Right renal pelvis (tissue), 4 donors: ENCODE results near the gene SLC1A4. TPM values are rescaled to one million over a fixed set of nuclear protein-coding genes. Genes with fewer than 3 reads are reported as not detected.
"Not testable (repeated sequence)": the region's sequence is repeated elsewhere in the genome, so short reads cannot be mapped to it uniquely, and the experiment has no call there.

Experiments
- DNase-seq, 4 donors: peaks; one replicate each; pipeline ENCODE4 v3.0.0-alpha.2; 2013; ENCODE audit warnings: low read depth in 4 of 4, low spot score in 3 of 4, missing footprints in 1 of 4
- polyA plus RNA-seq, 4 donors: library from polyadenylated mRNA; unstranded; fragments of 120-200 nt; gene quantifications; one replicate each; pipeline ENCODE4 v1.2.1, GENCODE V29; 2013; ENCODE audit not compliant: insufficient read length in 4 of 4

SLC1A4 gene
- polyA plus RNA-seq, 4 donors = 6.2 to 9.2 (median 7.5) TPM

DNA sequence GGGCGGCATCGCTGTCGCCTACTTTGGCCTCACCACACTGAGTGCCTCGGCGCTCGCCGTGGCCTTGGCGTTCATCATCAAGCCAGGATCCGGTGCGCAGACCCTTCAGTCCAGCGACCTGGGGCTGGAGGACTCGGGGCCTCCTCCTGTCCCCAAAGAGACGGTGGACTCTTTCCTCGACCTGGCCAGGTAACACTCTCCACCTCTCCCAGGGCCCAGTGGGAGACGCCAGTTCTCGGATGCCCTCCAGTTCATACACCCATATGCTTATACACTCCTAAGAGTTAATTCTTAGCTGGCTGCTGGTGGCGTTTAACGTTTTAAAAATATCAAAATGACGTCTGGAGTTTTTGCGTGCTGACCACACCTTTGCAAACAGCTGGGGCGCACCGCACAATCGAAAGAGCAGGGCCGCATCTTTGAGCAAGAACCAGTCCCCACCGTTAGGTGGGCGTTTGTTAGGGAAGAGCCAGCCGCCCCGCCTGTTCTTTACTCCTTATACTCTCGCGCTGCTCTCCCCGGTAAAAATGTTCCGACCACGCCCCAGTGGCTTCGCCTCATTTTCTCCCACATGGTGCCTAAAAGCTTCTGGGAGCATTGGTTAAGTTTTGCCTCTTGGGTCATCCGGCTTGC, 899 bp downstream of the SLC1A4 start:
- no peak for DNase-seq

DNA sequence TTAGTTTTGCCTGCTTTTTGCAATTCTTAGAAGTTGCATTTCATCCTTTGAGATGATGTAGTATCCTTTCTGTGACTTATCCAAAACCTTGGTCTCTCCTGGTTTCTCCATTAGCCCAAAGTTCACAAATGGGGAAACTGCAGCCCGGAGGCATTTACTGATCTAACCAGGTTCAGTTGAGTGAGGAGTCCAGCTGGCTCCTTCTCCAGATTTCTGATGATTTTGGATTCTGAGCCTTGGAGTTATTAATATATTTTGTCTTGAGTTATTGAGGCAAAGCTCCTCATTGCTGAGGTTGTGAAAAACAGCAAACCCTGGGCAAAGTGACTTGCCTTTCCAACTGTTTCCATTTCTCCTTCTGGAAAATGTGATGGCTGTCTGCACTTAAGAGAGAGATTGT, 1.7 kb downstream of the SLC1A4 start:
- DNase-seq = no peak

DNA sequence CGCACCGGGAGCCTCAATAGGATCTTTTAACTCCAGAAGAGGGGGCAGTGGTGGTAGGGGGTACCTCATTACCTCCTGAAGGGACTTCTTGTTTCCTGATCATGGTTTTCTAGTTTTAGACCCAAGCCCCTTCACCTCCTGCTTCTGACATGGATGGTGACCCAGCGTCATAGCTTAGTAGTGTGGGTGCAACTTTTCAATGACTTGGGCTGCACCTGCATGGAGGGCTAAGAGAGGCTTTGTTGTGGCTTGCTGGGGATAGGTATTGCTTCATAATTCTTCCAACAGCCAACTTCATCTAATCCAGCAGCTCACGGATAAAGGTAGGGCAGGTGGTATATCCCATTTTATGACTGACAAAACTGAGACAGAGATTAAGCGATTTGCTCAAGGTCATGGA, 3.0 kb downstream of the SLC1A4 start:
- no peak for DNase-seq

DNA sequence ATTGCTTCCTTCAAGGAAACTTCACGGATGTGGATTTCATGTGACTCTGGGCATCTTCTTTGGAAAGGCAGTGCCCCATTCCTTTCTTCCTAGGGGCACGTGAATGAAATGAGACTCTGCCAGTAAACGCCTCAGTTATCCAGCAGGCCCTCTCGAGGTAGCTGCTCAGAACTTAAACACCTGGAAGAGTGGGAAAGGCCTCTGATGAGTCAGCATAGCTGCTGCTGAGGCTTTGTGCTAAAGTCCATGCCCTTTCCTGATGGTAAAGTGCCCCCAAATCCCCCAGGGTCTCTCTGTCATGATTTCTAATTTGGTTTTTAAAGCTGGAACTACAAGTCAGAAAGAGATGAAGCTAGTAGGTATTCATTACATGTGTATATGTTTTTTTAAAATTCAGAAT, 3.8 kb downstream of the SLC1A4 start:
- no peak for DNase-seq

DNA sequence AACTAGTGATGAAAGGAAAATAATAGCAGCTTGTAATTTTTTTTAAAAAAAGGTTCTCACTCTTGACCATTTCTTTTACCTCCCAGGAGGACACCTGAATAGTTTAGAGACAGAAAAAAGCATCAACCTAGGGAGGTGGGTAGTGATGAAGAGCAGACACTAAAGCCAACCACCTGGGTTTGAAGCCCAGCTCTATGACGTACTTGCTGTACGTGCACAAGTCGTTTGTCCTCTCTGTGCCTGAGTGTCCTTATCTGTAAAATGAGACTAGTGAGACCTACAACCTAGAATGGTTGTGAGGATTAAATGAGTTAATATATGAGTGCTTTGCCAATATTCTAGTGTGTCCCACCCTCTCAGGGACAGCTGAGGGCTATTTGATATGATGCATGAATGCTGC, 5.8 kb downstream of the SLC1A4 start:
- DNase-seq = no peak

DNA sequence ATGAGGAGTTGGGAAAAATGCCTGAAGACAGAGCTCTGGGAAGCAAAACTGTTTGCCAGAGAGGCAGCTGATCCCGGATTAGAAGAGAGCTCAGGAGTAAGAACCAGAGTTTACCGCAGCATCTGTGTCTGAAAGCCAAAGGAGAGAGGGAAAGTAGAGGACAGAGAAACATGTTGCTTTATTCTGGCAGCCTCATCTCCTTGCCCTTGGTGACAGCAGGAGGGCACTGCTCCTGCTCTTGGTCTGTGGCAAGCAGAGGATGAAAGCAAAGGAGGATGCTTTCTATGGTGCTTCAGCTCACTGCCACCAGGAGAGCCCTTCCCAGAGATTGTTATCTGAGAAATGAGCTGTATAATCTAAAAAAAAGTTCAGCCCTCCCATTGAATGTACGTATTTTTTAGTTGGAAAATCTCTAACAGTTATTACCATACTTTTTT, 7.7 kb downstream of the SLC1A4 start:
- DNase-seq = no peak

DNA sequence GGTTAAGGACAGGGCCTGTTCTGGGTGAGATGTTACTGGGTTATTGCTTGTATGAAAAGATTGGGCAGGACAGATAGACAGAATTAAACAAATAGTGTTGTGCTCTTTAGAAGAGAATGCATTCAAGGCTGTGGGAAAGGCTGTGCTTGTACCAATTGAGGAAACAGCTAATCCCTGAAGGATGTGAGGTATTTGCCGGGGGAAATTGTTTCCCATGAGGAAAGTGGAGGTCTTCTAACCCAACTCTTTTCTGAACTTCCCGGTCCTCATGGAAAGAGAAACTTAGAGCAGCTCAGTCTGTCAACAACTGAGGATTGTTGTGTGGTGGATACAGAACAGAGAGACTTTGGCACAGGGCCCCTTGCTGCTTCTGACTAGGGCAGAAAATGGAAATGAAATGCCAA, 9.5 kb downstream of the SLC1A4 start:
- DNase-seq = no peak

DNA sequence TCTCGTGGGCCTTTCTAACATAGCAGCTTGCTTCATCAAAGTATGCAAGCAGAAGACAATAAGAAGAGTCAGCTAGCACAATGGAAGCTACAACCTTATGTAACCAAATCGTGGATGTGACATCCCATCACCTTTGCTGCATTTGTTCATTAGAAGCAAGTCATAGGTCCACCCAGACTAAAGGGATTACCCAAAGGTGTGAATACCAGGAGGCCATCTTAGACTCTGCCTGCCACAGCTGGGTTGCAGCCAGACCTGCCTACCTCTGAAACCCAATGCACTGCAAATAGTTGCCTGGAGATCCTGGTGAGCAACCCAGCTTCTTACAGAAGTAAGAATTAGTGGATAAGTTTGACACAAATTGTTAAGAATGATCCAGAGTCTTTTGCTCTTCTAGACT, 10.6 kb downstream of the SLC1A4 start:
- no peak for DNase-seq

DNA sequence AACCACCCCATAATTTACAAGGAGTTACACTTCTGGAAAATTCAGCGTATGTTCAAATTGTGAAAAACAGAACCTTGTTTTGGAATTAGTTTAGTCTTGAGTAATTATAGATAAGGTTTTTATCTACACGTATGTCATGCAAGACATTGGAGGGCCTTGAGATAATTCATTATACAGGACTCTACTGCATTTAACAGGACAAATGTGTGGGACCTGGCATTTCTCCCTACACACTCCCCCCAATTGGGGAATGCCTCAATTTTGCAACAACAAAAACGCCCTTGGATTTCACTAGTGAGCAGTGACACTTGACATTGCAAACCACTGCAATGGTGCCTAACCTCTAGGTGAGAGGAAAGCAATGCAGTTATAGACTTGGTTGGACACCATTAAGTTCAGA, 11.4 kb downstream of the SLC1A4 start:
- DNase-seq = no peak

DNA sequence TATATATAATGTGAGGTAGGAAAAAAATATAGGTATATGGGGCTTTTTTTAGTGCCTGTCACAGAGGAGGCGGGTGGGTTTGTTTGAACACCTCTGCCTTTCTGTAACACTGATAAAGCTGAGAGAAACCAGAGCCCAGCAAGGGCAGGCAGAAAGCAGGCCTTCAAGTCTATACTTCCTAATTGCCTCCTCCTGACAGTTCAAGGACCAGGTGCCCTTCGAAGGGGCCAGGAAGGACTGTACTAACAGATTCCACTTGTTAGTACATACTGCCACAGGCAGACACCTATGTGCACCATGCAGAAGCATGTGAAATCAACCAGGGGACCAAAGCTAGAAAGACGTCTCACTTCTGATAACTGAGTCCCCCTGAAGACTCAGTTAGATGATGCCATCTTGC, 13.8 kb downstream of the SLC1A4 start:
- DNase-seq = no peak

DNA sequence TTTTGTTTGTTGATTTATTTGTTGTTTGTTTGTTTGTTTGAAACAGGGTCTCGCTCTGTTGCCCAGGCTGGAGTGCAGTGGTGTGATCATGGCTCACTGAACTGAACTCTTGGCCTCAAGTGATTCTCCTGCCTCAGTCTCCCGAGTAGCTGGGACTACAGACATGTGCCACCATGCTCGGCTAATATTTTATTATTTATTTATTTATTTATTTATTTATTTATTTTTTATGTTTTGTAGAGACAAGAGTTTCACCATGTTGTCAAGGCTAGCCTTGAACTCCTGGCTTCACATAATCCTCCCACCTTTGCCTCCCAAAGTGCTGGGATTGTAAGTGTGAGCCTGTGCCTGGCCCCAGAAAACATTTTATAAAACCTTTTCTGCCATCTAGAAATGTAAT, 15.0 kb downstream of the SLC1A4 start:
- not testable (repeated sequence) for DNase-seq

DNA sequence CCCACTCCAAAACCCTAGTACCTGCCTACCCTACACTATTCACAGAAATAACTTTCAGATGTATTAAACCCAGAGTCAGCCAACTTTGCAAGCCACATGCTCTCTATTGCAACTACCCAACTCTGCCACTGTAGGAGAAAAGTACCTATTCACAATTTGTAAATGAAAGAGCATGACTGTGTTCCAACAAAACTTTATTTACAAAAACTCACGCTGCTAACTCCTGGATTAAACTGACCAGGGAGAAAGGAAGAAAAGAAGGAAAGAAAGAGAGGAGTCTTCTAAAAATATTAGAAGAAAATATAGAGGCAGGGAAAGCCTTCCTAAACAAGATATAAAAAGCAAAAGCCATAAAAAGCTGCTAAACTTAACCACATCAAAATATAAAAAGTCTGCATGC, 24.6 kb downstream of the SLC1A4 start:
- DNase-seq = no peak

DNA sequence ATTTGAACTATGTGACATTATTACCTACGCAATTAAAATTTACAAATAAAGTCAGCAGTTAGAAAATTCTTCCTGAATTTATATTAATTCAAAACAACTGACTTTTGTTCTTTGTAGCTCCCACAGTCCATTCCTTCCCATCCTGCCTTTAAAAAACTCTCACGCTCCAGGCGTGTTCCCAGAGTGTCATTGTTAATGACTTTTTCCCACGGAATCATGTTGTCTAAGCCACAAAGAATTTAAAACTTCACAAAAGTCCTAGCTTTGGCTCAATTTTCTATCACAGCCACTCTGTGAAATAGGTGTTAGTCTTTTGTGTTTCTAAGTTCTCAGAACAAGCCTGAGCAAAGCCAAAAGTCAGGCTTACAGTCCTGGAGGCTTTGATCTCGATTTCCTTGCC, 26.5 kb downstream of the SLC1A4 start:
- DNase-seq = no peak

DNA sequence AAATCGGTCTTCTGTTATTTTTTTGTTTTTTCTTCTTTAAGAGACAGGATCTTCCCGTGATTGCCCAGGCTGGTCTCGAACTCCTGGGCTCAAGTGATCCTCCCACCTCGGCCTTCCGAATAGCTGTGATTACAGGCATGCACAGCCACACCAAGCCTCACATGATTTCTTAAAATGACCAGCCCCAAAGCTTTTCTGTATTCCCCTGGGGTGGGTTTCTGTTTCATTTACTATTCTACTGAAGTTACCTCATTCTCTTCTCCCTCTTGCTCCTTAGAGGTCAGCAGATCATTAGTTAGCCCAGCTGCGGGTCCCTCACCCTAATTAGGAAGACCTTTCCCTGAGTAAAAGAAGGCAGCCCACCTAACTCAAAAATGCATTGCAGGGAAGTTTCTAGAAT, 27.6 kb downstream of the SLC1A4 start:
- no peak for DNase-seq

DNA sequence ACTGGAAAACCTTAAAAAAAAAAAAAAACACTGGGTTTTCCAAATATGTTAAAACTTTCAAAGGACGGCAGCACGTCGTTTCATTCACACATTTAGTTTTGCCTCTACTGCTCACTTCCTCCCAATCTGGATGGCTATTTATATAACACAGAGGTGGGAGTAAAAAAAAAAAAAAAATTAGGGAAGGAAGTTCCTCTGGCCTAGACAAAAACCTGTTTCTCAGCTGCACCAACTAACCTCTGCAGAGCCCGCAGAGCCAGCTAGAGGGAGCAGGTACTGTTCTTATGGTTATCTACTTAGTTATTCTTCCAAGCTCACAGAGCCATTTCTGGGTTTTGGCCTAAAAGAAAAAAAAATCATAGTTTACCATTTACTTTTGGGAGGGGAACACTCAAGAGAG, 28.1 kb downstream of the SLC1A4 start:
- no peak for DNase-seq

DNA sequence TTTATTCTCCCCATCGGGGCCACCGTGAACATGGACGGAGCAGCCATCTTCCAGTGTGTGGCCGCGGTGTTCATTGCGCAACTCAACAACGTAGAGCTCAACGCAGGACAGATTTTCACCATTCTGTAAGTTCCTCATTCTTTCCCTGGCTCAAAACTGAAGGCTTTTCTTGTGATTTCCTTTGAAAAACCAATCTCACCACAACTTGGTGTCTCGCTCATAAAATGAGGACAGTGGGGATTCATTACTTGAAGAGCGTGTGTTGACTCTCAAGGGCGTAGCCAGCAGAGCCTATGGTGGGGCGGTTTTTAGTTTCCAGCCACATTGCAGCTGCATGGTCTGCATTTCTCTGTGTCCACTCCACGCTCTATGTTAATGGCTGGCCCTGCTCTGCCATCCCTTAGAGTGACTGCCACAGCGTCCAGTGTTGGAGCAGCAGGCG, 29.0 kb downstream of the SLC1A4 start:
- no peak for DNase-seq

DNA sequence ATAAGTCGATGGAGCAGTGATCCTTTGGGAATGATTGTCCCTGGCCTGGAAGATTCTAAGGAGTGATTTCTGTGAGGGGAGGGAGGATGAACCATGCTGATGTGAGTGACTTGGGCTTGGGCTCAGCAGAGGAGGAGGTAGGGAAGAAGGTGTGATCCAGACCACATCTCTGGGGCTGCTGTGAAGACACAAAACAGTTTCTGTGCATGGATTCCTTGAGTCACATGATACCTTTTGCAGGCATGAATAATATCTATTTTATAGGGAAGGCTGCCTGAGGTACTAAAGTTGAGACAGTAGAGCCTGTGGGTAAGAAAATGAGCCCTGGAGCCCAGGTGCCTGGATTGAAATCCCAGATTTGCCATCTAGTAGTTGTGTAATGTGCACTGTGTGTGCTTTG, 29.8 kb downstream of the SLC1A4 start:
- no peak for DNase-seq

DNA sequence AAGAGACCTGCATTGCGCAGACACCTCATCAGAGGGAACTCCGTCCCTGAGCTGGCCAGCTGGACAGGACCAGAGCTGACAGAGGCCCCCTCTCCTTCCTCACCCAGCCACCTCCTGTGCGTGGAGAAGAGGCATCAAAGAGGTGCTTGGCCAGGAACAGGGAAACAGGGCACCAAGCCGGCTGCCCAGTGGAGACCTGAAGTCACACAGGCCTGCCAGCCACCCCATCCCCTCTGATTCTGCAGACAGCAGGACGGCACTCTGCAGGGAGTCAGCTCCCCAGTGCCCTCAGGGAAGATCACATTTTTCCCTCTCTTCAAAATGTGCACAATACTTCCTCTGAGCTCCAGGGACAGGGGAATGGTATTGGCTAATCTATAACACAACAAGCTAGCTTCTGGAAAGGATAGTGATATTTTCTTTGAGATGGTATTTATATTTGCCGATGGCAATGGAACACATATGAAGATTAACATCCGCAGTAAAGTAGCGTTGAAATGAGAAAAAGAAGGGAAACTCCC, 30.5 kb downstream of the SLC1A4 start:
- no peak for DNase-seq

DNA sequence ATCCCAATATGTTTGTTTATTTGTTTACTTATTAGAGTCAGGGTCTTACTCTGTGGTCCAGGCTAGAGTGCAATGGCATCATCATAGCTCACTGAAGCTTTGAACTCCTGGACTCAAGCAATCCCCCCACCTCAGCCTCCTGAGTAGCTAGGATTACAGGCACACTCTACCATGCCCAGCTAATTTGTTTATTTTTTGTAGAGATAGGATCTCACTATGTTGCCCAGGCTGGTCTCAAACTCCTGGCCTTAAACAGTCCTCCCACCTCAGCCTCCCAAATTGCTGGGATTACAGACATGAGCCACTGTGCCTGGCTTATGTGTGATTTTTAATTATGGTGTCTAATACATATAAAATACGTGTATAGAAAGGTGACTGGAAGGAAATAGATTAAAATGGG, 31.1 kb downstream of the SLC1A4 start:
- DNase-seq = not testable (repeated sequence)

DNA sequence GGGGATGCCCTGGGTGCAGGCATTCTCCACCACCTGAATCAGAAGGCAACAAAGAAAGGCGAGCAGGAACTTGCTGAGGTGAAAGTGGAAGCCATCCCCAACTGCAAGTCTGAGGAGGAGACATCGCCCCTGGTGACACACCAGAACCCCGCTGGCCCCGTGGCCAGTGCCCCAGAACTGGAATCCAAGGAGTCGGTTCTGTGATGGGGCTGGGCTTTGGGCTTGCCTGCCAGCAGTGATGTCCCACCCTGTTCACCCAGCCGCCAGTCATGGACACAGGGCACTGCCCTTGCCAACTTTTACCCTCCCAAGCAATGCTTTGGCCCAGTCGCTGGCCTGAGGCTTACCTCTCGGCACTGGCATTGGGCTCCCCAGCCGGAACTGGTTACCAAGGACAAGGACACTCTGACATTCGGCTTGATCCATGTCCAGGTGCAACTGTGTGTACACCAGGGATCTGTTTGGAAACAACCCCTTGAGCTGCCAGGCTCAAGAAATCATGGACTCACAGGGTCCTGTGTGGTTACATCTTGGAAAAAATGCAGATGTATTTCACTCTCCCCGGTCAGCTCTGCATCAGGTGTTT, 31.8 kb downstream of the SLC1A4 start:
- DNase-seq = no peak

DNA sequence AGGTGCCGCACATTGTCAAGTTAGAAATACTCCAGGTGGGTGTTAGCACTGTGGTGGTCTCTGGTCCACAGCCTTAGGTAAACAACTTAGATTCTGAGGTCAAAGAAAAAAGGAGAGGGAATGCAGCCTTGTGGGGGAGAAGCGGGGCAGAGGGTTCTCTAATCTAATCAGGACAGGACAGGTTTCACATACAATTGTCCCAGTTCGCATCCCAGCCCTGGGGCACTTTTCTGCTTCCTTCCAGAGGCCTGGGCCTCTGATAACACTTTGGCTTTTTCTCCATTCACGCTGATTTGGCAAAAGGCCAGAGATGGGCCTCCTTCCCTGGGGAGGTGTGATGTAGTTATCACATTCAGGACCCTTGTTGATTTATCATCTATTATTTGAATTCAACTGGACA, 32.5 kb downstream of the SLC1A4 start:
- no peak for DNase-seq

DNA sequence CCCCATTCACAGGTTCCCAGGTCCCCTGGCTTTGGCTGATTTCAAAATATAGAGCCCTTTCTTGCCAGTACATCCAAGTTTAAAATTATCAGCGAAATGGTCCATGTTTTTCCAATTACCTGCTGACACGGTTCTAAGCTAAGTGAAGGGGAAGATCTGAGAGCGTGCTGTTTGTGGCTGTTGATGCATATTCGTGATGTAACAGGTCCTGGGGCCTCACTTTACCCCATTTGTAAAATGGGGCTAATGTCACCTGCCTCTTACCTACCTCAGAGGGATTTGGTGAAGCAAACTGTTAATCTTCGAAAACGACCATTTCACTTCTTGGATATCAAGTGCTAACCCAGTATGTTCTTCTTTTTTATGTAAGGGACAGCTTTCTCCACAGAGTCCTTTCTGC, 33.0 kb downstream of the SLC1A4 start:
- DNase-seq = no peak

DNA sequence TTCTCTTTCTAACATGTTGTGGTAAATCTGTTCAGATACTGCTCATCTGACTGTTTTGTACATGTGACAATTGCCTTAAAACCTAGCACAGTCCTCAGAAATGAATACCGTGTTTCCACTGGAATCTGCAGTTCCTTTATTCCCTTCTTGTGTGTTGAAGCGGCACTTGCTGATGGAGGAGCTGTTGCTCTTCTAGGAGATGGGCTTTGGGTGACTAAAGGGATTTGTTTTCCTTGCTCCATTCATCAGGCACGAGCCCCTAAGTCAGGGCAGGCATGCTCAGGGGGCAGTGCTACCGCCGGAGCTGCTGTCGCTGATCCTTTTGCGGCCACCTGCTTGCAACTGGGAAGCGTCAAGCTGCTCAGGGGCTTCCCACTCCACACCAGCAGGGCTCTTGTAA, 34.5 kb downstream of the SLC1A4 start:
- no peak for DNase-seq
